LNCAP (cell line): Measurements from ENCODE around the gene SENP3.

ENCODE experiments used
- TF ChIP-seq, protein P1 (sequence below): fragments of 450-650 bp; IDR thresholded peaks from 2 replicates; pipeline ENCODE4 v1.5.1; 2017; ENCODE audit warnings: mild to moderate bottlenecking

The SENP3 gene

DNA sequence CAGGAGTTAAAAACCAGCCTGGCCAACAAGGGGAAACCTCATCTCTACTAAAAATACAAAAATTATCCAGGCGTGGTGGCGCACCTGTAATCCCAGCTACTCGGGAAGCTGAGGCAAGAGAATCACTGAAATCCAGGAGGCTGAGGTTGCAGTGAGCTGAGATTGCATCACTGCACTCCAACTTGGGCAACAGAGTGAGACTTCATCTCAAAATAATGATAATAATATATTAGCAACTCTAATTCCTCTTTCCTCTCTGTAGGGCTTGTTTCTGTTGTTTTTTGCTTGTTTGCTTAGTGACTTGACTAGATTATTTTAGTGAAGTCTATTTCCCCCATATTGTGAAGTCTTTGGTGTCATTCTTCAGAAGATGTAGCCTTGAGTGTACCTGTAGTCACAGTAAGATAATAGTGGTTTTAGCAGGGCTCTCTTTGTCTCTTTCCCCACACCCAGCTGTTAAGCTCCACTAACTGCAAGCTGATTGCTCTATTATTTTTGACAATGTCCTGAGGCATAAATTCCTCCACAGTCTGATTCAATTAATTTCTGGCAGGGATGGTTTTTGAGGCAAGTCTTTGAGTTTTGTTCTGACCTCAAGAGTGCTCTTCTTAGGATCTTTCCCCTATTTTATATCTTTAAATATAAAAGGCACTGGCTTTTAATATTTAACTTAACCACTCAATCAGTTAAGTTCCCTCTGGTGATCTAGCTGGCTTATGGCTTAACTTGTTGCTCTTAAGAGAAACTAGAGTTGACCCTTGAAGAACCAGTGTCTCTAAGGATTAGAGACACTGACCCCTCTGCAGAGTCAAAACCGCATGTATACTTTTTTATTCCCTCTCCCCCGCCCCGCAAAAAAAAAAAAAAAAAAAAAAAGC, 31.5 kb upstream of the SENP3 start:
- TF ChIP-seq, protein P1, sequence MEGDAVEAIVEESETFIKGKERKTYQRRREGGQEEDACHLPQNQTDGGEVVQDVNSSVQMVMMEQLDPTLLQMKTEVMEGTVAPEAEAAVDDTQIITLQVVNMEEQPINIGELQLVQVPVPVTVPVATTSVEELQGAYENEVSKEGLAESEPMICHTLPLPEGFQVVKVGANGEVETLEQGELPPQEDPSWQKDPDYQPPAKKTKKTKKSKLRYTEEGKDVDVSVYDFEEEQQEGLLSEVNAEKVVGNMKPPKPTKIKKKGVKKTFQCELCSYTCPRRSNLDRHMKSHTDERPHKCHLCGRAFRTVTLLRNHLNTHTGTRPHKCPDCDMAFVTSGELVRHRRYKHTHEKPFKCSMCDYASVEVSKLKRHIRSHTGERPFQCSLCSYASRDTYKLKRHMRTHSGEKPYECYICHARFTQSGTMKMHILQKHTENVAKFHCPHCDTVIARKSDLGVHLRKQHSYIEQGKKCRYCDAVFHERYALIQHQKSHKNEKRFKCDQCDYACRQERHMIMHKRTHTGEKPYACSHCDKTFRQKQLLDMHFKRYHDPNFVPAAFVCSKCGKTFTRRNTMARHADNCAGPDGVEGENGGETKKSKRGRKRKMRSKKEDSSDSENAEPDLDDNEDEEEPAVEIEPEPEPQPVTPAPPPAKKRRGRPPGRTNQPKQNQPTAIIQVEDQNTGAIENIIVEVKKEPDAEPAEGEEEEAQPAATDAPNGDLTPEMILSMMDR = no peak

DNA sequence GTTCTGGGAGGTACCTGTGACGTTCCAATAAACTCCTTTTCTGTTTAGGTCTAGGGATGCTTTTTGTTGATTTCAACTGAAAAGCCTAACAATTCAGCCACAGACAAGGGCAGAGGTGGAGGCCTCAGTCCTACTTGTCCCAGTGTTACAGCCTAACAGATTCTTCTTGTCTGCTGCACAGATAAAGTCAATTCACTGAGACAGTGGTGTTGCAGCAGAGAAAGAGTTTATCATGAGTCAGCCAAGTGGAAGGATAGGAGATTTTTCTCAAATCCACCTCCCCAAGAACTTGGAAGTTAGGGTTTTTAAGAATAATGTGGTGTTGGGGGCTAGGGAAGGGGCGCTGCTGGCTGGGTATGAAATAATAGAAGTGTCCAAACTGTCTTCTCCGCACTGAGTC, 23.7 kb upstream of the SENP3 start:
- TF ChIP-seq, protein P1 = no peak

- TF ChIP-seq, protein P1 = no peak
Measured at GRCh38 chr17:7538891-7539545, 22.7 kb upstream of the SENP3 start.

DNA sequence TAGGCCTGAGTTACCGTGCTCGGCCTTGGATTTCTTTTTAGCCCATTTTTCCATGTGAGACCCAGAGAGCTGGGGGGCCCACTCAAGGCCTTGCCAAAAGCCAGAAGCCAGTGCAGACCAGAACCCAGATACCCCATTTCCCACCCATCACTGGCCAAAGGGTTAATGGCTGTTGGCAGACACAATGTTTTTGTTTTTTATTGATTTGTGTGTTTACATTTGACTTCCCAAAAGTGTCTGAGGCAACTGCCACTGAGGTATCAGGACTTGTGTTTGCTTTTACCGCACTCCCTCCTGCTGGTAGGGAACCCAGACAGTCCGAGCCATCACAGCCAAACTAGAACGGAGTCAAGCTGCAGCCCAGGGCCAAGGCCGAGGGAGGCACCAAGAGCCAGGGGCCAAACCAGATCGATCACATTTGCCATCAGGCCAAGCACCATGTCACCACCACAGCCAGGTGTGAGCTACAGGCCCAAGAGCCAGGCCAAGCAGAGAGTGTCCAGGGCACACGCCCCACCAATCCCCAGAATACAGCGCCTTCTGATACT, 20.6 kb upstream of the SENP3 start:
- TF ChIP-seq, protein P1 = no peak

GRCh38 chr17:7544911-7545310, 16.8 kb upstream of the SENP3 start:
- TF ChIP-seq, protein P1 = no peak

GRCh38 chr17:7548585-7549400, 12.9 kb upstream of the SENP3 start, which contains the start of gene TNFSF12:
Gene TNFSF12, plus strand, starts transcription at chr17:7549058. Its CDS starts 96 bp downstream, at chr17:7549154.
- TF ChIP-seq, protein P1 = no peak
